PFSK-1 (cell line): ENCODE results near the gene SPATA9.

ENCODE experiments used
- POLR2AphosphoS5 ChIP-seq: IDR thresholded peaks from 2 replicates; pipeline ENCODE4 v1.6.1; 2012; ENCODE audit warnings: low read depth, mild to moderate bottlenecking, control low read depth, low read length, moderate library complexity
- SIN3A ChIP-seq: IDR thresholded peaks from 2 replicates; pipeline ENCODE4 v1.6.1; 2012; ENCODE audit warnings: mild to moderate bottlenecking, low read length, moderate library complexity, borderline replicate concordance; ENCODE audit not compliant: insufficient read depth
- TAF1 ChIP-seq: IDR thresholded peaks from 2 replicates; pipeline ENCODE4 v1.6.1; 2012; ENCODE audit warnings: low read length, control low read depth, borderline replicate concordance; ENCODE audit not compliant: insufficient read depth
- TF ChIP-seq, protein P1 (sequence below), 2 experiments: IDR thresholded peaks; 2 replicates each; pipeline versions ENCODE4 v1.6.1 to v1.8.0; 2011 to 2012; ENCODE audit warnings: low read depth in 2 of 2, low read length in 2 of 2, control low read depth in 1 of 2, inconsistent platforms in 1 of 2, mild to moderate bottlenecking in 1 of 2, moderate library complexity in 1 of 2; ENCODE audit not compliant: insufficient read depth in 1 of 2

- no peak for TF ChIP-seq POLR2AphosphoS5
- TF ChIP-seq SIN3A, result no peak
- TF ChIP-seq, protein P1, sequence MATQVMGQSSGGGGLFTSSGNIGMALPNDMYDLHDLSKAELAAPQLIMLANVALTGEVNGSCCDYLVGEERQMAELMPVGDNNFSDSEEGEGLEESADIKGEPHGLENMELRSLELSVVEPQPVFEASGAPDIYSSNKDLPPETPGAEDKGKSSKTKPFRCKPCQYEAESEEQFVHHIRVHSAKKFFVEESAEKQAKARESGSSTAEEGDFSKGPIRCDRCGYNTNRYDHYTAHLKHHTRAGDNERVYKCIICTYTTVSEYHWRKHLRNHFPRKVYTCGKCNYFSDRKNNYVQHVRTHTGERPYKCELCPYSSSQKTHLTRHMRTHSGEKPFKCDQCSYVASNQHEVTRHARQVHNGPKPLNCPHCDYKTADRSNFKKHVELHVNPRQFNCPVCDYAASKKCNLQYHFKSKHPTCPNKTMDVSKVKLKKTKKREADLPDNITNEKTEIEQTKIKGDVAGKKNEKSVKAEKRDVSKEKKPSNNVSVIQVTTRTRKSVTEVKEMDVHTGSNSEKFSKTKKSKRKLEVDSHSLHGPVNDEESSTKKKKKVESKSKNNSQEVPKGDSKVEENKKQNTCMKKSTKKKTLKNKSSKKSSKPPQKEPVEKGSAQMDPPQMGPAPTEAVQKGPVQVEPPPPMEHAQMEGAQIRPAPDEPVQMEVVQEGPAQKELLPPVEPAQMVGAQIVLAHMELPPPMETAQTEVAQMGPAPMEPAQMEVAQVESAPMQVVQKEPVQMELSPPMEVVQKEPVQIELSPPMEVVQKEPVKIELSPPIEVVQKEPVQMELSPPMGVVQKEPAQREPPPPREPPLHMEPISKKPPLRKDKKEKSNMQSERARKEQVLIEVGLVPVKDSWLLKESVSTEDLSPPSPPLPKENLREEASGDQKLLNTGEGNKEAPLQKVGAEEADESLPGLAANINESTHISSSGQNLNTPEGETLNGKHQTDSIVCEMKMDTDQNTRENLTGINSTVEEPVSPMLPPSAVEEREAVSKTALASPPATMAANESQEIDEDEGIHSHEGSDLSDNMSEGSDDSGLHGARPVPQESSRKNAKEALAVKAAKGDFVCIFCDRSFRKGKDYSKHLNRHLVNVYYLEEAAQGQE (IDR thresholded peaks at IDR 0.05; ENCODE audit: insufficient read depth in 1 of 2, low read depth in 2 of 2, low read length in 2 of 2), result no peak
- TF ChIP-seq TAF1, result no peak
Observed at GRCh38 chr5:95730011-95730700, 47.4 kb upstream of the SPATA9 start.
